GM21360 (cell line): ENCODE data around the gene MRC2.
"Not testable (repeated sequence)": the region's sequence is repeated elsewhere in the genome, so short reads cannot be mapped to it uniquely, and the experiment has no call there.

Experiments used
- ATAC-seq: cut with Tn5 transposase; IDR thresholded peaks from one replicate; pipeline ENCODE4 v1.9.1; 2021; ENCODE audit warnings: mild to moderate bottlenecking, moderate library complexity; ENCODE audit not compliant: unreplicated experiment

MRC2 gene, protein sequence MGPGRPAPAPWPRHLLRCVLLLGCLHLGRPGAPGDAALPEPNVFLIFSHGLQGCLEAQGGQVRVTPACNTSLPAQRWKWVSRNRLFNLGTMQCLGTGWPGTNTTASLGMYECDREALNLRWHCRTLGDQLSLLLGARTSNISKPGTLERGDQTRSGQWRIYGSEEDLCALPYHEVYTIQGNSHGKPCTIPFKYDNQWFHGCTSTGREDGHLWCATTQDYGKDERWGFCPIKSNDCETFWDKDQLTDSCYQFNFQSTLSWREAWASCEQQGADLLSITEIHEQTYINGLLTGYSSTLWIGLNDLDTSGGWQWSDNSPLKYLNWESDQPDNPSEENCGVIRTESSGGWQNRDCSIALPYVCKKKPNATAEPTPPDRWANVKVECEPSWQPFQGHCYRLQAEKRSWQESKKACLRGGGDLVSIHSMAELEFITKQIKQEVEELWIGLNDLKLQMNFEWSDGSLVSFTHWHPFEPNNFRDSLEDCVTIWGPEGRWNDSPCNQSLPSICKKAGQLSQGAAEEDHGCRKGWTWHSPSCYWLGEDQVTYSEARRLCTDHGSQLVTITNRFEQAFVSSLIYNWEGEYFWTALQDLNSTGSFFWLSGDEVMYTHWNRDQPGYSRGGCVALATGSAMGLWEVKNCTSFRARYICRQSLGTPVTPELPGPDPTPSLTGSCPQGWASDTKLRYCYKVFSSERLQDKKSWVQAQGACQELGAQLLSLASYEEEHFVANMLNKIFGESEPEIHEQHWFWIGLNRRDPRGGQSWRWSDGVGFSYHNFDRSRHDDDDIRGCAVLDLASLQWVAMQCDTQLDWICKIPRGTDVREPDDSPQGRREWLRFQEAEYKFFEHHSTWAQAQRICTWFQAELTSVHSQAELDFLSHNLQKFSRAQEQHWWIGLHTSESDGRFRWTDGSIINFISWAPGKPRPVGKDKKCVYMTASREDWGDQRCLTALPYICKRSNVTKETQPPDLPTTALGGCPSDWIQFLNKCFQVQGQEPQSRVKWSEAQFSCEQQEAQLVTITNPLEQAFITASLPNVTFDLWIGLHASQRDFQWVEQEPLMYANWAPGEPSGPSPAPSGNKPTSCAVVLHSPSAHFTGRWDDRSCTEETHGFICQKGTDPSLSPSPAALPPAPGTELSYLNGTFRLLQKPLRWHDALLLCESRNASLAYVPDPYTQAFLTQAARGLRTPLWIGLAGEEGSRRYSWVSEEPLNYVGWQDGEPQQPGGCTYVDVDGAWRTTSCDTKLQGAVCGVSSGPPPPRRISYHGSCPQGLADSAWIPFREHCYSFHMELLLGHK (N-terminal part only)

DNA sequence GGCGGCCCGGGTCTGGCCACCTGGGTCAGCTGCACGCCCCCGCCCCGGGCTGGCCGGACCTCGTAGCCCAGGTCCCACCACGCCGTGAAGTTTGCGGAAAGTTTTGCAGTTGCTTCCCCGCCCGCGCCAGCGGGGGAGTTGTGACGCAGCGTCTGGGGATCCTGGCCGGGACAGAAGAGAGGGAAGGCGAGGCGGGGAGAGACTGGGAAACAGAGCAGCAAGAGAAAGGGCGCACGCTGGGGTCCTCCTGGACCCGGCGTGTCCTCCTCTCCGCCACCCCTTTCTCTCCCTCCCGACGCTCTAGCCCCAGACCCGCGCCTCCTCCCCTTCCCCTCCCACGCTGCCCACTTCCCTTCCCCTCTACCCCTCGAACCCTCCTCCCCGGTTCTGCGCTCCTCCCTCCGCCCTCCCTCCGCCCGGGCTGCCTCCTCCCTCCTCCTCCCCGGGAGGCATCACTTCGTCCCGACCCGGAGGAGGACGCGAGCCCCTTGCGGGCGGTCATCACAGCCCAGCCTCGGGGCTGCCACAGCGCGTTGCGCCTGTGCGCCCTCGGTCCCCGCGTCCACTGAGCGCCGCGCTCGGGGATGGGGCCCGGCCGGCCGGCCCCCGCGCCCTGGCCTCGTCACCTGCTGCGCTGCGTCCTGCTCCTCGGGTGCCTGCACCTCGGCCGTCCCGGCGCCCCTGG is at the start of gene MRC2:
Gene MRC2 (plus strand): TSS at position 452 of the 685 bp plus-strand sequence. CDS start 133 bp downstream, at position 585.
- no peak for ATAC-seq

DNA sequence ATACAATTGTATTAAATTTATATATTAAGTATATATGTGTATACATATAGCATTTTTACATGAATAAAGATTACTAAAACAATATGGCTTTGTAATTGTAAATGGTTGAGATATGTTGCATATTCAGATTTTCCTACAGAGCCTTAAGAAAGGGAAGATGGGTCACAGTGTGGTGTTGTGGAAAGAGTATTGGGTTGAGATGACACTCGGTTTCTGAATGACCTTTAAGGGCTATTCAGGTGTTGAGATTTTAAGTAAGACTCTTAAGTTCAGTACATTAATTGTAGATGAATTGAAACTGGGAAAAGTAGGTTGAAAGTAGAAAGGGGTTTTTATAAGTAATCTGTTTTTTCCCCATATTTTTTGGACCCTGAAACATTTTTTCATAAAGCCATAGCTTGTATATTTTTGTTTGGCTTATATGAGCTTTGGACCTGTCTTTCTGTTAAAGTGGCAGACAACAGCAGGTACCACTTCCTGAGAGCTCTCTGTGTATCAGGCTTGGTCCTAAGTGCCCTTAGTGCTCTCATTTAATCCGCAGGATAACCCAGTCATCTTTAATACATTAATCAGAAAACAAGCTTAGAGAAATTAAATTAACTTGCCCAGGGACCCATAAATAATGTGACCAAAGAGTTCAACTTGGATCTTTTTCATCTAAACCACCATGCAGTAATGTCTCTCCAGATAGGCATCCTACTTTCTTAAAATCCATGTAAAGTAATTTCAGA is 48.5 kb upstream of the MRC2 start:
- ATAC-seq: no peak

DNA sequence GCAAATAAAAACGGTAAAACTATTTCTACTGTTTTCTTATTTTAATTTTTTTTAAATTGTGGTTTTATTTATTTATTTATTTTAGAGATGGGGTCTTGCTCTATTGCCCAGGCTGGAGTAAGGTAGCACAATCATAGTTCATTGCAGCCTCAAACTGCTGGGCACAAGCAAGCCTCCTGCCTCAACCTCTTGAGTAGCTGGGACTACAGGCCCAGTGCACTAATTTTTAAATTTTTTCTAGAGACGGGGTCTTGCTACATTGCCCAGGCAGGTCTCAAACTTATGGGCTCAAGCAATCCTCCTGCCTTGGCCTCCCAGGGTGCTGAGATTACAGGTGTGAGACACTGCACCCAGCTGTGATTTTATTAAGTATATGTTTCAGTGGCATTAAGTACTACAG is 46.5 kb upstream of the MRC2 start:
- ATAC-seq: no peak

DNA sequence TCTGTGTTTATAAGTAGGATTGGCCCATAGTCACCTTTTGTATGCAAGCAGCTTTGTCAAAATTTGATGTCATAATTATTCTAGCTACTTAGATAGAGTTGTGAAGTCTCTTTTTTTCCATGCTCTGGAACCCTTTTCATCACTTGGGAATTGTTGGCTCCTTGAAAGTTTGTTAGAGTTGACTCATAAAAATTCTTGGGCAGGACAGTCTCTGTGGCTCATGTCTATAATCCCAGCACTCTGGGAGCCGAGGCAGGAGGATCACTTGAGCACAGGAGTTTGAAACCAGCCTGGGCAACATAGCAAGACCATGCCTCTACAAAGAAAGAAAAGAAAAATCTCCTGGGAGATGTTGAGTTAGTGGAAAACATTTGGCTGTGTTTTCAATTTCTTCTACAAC is 45.7 kb upstream of the MRC2 start:
- no peak for ATAC-seq

DNA sequence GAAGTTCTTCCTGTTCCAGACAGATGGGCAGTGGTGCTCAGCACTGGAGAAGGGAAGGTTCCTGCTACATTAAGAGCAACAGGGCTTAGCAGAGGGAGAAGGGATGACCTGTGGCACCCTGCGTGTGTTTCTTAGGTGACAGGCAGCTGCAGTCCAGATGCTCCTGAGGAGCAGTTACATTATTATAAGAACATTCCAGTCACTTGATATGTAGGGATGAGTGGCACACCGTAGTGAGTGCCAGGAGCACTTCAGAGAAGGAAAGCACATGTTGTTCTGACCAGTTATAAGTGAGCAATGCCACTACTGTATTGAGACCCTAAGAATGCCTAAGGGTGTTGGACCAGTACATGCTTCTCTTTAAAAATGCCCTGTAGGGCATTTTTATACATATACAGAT is 39.9 kb upstream of the MRC2 start:
- no peak for ATAC-seq

DNA sequence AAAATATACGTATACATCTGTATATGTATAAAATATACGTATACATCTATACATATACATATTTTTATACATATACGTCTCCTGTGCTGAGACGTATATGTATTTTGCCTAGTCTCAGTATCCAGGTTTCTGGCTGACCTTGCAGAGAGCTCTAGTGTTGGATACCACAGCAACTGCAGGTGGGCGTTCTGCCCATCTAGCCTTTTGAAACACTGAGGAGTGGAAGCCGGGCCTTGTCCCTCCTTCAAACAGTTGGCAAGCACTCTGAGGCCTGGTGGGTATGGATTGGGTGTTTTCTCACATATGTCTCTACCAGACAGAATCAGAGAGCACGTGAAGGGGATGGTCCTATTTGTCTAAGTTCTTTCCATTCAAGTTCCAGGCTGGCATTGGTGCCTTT is 39.4 kb upstream of the MRC2 start:
- no peak for ATAC-seq

DNA sequence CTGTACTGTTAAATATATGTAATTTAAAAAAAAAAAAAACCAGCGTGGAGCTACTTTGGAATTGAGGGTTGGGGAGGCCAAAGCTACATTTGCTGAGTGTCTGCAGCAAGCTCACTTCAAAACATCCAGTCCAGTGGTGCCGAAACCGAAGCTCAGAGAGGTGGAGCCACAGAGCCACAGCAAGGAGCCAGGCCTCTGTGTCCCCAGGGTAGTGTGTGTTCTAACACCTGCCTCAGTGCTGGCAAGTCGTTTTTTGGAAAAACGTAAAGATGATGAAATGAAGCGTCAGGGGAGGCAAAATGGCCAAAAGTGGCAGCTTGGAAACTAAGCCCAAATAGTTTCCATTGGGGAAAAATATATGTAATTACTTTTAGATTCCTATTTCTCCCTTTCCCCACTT is 36.1 kb upstream of the MRC2 start:
- ATAC-seq: no peak

DNA sequence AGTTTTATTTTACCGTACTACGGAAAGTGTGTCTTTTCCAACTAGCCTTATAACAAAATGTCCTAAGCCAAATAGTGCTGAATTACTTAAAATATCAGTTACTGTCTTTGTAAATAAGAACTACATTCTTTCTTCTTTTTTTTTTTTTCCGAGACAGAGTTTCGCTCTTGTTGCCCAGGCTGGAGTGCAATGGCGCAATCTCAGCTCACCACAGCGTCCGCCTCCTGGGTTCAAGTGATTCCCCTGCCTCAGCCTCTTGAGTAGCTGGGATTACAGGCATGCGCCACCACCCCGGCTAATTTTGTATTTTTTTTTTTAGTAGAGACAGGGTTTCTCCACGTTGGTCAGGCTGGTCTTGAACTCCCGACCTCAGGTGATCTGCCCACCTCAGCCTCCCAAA is 35.6 kb upstream of the MRC2 start:
- not testable (repeated sequence) for ATAC-seq

DNA sequence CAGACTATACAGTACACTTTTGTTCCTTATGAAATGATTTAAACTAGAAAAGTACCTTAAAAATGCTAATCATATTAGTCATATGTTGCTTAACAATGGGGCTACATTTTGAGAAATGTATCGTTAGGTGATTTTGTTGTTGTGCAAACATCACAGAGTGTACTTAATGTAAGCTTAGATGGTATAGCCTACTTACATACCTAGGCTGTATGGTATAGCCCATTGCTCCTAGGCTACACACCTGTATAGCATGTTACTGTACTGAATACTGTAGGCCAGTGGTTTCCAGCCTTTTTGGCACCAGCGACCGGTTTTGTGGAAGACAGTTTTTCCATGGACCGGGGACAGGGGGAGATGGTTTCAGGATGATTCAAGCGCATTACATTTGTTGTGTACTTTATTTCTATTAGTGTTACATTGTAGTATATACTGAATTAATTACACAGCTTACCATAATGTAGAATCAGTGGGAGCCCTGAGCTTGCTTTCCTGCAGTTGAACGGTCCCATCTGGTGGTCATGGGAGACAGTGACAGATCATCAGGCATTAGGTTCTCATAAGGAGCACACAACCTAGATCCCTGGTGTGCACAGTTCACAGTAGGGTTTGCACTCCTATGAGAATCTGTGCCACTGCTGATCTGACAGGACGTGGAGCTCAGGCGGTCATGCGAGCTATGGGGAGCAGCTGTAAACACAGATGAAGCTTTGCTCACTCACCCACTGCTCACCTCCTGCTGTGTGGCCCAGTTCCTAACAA is 35.0 kb upstream of the MRC2 start:
- ATAC-seq: no peak

DNA sequence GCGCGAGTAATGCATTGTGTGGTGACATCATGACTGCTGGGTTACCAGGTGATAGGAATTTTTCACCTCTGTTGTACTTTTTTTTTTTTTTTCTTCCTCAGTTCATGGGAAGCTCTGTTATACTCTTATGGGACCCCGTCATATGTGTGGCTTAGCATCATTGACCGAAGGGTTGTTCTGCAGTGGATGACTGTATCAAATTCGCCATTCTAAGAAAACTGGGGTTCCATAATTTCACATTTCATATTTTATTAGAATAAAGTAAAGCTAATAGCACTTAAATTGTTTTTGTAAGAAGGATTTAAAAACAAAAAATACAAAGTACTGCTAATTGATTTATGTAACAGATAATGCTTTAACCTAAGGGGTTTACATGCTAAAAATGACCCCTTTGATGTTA is 32.0 kb upstream of the MRC2 start:
- no peak for ATAC-seq

DNA sequence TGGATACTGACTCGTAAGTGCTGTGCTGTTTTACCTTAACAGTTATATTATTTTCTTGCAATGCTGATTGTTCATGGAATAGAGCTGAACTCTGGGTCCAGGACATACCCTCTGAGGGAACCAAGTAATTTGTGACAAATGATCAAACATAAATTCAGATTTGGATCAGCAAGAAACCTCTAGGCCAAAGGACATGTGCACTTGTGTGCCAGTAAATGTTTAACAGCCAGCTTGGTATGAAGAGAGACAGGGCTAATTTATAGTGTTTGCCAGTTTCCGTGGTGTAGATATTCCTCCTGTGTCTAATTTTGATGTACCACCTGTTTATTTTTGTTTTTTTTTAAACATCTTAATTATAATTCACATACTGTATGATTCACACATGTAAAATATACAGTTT is 30.8 kb upstream of the MRC2 start:
- no peak for ATAC-seq

DNA sequence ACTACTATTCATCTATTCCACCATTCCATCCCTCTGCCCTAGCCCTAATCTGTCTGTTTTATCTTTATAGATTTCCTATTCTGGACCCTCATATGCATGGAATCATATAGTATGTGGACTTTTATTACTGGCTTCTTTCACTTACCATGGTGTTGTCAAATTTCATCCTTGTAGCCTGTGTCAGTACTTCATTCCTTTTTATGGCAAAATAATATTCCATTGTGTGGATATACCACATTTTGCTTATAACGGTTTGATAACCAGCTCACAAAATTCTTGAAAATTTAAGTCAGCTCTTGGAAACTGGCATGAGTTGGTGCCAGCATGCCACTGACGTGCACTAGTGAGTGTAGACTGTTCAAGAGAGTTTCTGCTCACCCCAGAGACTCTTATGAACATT is 30.3 kb upstream of the MRC2 start:
- no peak for ATAC-seq

DNA sequence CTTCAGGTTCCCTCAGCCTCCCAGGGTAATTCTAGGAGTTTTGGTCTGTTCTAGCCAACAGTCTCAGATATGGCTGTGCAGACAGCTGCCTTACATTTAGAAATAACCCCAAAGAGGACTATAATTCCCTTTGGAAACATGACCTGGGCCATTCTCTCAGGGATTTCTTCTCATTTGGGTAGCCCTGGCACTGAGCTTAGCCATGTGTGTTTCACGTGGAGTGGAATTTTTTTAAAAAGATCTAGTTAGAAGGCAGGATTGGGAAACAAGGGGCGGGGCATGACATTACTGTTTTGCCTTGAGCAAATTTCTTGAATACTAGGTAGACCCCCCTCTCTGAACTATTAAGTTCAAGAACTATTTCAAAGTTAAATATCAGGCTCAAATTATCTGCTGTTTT is 29.6 kb upstream of the MRC2 start:
- no peak for ATAC-seq

DNA sequence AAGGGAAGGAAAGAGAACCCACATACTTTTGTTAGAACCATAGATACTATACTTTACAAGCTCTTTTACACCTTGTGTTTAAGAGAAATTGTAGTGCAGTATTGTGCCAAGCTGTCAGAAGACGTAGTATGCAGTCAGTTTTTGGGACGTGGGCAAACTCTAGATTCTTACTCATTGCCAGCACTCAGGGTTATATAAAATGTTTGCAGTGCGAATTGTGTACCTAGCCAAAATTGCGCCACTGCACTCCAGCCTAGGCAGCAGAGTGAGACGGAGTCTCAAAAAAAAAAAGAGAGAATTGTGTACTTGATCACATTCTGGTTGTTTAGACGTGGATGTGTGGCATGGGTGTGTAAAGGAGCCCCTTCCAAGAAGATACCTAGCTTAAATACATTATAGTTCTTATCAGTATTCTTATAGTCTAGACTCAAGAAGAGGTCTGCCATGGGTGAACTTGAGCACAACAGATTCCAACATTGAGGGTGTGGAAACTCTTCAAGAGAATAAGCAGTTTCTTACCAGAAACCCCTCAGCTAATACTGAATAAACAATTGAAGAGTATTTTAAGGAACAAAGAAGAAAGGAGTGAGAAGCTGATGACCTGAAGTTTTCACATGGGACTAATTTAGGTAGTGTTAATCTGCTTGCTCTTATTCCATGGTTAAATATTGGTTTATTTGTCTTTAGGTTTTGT is 27.4 kb upstream of the MRC2 start:
- no peak for ATAC-seq

DNA sequence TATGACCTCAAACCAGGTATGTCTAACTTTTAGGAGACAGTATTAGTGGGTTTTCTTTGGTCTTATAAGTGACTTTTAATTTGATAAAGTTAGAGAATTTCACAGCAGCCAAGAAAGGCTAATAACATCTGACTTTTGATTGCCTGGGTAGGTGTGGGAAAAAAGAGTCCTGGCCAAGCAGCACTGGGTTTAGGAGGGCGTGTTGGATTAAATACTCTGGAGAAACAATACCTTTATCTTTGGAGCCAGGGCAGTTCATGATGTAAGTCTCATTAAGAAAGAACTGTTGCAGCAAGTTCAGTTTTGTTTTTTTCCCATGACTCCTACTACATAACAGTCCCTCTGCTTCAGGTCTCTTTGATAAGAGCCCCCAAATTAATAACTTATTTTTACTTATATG is 26.7 kb upstream of the MRC2 start:
- ATAC-seq: no peak

DNA sequence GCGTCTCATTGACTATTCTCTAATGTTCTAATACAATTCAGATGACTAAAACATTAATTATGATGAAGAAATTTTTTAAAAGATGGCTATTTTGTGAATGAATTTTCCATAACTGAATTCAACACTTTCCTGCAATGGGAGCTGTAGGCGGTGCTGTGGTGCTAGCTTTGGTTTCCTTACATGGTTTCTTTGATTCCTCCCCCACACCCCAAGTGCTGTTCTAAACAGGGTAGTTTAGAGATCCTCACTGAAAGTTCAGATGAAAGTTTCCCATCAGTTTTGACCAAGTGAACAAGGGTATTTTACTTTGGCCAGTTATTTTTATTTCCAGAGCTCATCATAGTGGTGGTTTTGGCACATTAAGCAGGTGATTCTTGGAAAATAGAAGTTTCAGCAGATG is 26.0 kb upstream of the MRC2 start:
- ATAC-seq: no peak

DNA sequence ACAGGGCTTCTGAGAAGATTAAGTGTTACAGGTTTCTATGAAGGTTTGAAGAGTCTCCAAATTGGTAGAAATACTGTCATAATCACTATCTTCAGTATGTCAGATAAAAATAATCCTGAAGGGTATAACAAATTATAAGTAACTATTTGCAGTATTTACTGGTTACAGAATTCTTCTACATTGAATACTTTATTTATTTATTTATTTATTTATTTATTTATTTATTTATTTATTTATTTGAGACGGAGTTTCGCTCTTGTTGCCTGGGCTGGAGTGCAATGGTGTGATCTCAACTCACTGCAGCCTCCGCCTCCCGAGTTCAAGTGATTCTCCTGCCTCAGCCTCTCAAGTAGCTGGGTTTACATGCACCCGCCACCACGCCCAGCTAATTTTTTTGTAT is 23.7 kb upstream of the MRC2 start:
- ATAC-seq: not testable (repeated sequence)

DNA sequence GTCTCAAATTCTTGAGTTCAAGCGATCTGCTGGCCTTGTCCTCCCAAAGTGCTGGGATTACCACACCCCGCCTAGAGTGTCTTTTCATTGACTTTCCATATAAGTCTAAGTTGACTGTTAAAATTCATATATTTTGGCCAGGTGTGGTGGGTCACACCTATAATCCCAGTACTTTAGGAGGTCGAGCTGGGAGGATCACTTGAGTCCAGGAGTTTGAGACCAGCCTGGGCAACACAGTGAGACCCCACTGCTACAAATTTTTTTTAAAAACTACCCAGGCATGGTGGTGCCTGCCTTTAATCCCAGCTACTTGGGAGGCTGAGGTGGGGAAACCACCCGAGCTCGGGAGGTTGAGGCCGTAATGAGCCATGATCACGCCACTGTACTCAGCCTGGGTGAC is 21.9 kb upstream of the MRC2 start:
- ATAC-seq: no peak

DNA sequence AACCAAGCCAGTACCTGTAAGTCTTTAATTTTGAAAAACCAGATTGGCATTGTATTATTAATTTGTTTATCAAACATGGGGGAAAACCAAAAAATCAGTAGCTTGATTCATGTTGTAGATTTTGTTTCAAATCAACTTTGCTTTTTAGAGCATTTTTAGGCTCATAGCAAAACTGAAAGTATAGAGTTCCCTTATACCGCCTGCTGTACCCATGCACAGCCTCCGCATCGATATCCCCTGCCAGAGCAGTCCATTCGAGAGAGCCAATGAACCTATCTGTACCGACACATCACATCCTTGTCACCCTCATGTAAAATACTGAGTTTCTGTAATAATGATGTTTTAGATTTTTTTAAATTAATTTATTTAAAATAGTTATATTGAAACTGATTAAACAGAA is 16.2 kb upstream of the MRC2 start:
- ATAC-seq: peak; percentile 76
